Karpas-422 (cell line): ENCODE measurements around the gene FAM120B. TPM values are rescaled to one million over a fixed set of nuclear protein-coding genes. Genes with fewer than 3 reads are reported as not detected.

ENCODE experiments used
- DNase-seq: peaks from one replicate; pipeline ENCODE4 v3.0.0-alpha.2; 2015
- H2AFZ ChIP-seq: fragments of 200-600 bp; sonication (generic); 2 replicates; pipeline ENCODE4 v1.6.1; 2014; ENCODE audit warnings: antibody characterized with exemption, low read length, mixed read lengths
- H3K27ac ChIP-seq: fragments of 200-600 bp; sonication (generic); 2 replicates; pipeline ENCODE4 v1.5.1; 2014; ENCODE audit warnings: mild to moderate bottlenecking, low read length, moderate library complexity
- H3K27me3 ChIP-seq: fragments of 200-600 bp; sonication (generic); 2 replicates; pipeline ENCODE4 v1.6.1; 2014; ENCODE audit warnings: low read length, mixed read lengths
- H3K36me3 ChIP-seq: fragments of 200-600 bp; sonication (generic); 2 replicates; pipeline ENCODE4 v1.6.1; 2014; ENCODE audit warnings: low read length, mixed read lengths; ENCODE audit not compliant: insufficient read depth
- H3K4me1 ChIP-seq: fragments of 200-600 bp; sonication (generic); 2 replicates; pipeline ENCODE4 v1.6.1; 2014; ENCODE audit warnings: mild to moderate bottlenecking, low read length, mixed read lengths
- H3K4me2 ChIP-seq: fragments of 200-600 bp; sonication (generic); 2 replicates; pipeline ENCODE4 v1.6.1; 2014; ENCODE audit warnings: low read length, low read depth, mild to moderate bottlenecking; ENCODE audit not compliant: poor library complexity, severe bottlenecking
- H3K4me3 ChIP-seq: fragments of 200-600 bp; sonication (generic); 2 replicates; pipeline ENCODE4 v1.5.1; 2014; ENCODE audit warnings: mild to moderate bottlenecking, antibody characterized with exemption, low read length, mixed read lengths
- H3K79me2 ChIP-seq: fragments of 200-600 bp; sonication (generic); 2 replicates; pipeline ENCODE4 v1.6.1; 2014; ENCODE audit warnings: mild to moderate bottlenecking, low read length, mixed read lengths
- H3K9ac ChIP-seq: fragments of 200-600 bp; sonication (generic); 2 replicates; pipeline ENCODE4 v1.6.0; 2014; ENCODE audit warnings: low read length
- H3K9me2 ChIP-seq: fragments of 200-600 bp; sonication (generic), shearing (Covaris generic); replicated peaks from 2 replicates; pipeline ENCODE4 v1.6.0; 2014; ENCODE audit warnings: mild to moderate bottlenecking, low read length, moderate library complexity; ENCODE audit not compliant: insufficient read depth
- H3K9me3 ChIP-seq: fragments of 300-700, 200-600 bp; sonication (generic); 2 replicates; pipeline ENCODE4 v1.6.1; 2014; ENCODE audit warnings: low read length, mixed read lengths
- H4K20me1 ChIP-seq: fragments of 200-600 bp; sonication (generic); 2 replicates; pipeline ENCODE4 v1.6.1; 2014; ENCODE audit warnings: mild to moderate bottlenecking, antibody characterized with exemption, low read length, low read depth; ENCODE audit not compliant: insufficient read depth
- total RNA-seq: library from RNA; depleted of rRNA; stranded (reverse); fragments of >200 nt; shearing (Covaris generic); gene quantifications from 2 replicates; pipeline ENCODE4 v1.2.3, GENCODE V29; 2014; ENCODE audit warnings: low replicate concordance

FAM120B gene
- total RNA-seq, 1 experiment from 2014 or later: 32.1 TPM

- H3K27me3 ChIP-seq: no peaks in the 10 kb centered on the region
- no peak overlapping the region for H3K4me2 ChIP-seq
- H3K9ac ChIP-seq: no peak overlapping the region
- DNase-seq: no peak
- H3K9me2 ChIP-seq: no peaks in the 10 kb centered on the region
- no peaks in the 10 kb centered on the region for H4K20me1 ChIP-seq
- no peaks in the 10 kb centered on the region for H3K9me3 ChIP-seq
- no peaks in the 10 kb centered on the region for H3K79me2 ChIP-seq
- H3K4me3 ChIP-seq: no peak overlapping the region
- H3K27ac ChIP-seq: no peak overlapping the region
- H2AFZ ChIP-seq: no peak overlapping the region
- no peaks in the 10 kb centered on the region for H3K4me1 ChIP-seq
- H3K36me3 ChIP-seq: no peaks in the 10 kb centered on the region
These were observed 137.6 kb downstream of the FAM120B start for GRCh38 chr6:170444056-170444591.

- Histone ChIP-seq H3K79me2 (no peaks in the 10 kb centered on the region), H3K4me3 (no peak overlapping the region), H3K27me3 (no peaks in the 10 kb centered on the region), H3K36me3 (no peaks in the 10 kb centered on the region), H4K20me1 (no peaks in the 10 kb centered on the region), H3K4me1 (no peaks in the 10 kb centered on the region), H3K9me3 (no peaks in the 10 kb centered on the region), H3K9ac (no peak overlapping the region), H3K9me2 (no peaks in the 10 kb centered on the region), H2AFZ (no peak overlapping the region), H3K4me2 (no peak overlapping the region), H3K27ac (no peak overlapping the region)
- DNase-seq: no peak
These were observed 138.3 kb downstream of the FAM120B start for GRCh38 chr6:170444811-170445211.

- Histone ChIP-seq H3K4me1 (no peaks in the 10 kb centered on the region), H3K36me3 (no peaks in the 10 kb centered on the region), H3K9me2 (no peaks in the 10 kb centered on the region), H3K79me2 (no peaks in the 10 kb centered on the region), H2AFZ (no peak overlapping the region), H3K4me3 (no peak overlapping the region), H3K9ac (no peak overlapping the region), H3K9me3 (no peaks in the 10 kb centered on the region), H4K20me1 (no peaks in the 10 kb centered on the region), H3K27me3 (no peaks in the 10 kb centered on the region), H3K4me2 (no peak overlapping the region), H3K27ac (no peak overlapping the region)
- DNase-seq: no peak
These were observed 138.9 kb downstream of the FAM120B start for GRCh38 chr6:170445487-170445886.

GRCh38 chr6:170445971-170446370 lies 139.4 kb downstream of the FAM120B start:
- H3K9ac ChIP-seq: no peak overlapping the region

GRCh38 chr6:170446841-170447560 lies 140.4 kb downstream of the FAM120B start:
- no peak overlapping the region for H3K9ac ChIP-seq
- DNase-seq: peak; percentile 12
- H3K79me2 ChIP-seq: no peaks in the 10 kb centered on the region
- H3K27me3 ChIP-seq: no peaks in the 10 kb centered on the region
- H3K9me2 ChIP-seq: no peaks in the 10 kb centered on the region
- H3K36me3 ChIP-seq: no peaks in the 10 kb centered on the region
- H3K27ac ChIP-seq: no peak overlapping the region
- no peaks in the 10 kb centered on the region for H4K20me1 ChIP-seq
- no peaks in the 10 kb centered on the region for H3K4me1 ChIP-seq
- no peaks in the 10 kb centered on the region for H3K9me3 ChIP-seq
- no peak overlapping the region for H3K4me3 ChIP-seq
- H3K4me2 ChIP-seq: no peak overlapping the region
- H2AFZ ChIP-seq: no peak overlapping the region

More at GRCh38 chr6:170445971-170446370, 139.4 kb downstream of the FAM120B start:
- no peaks in the 10 kb centered on the region for H3K27me3 ChIP-seq
- no peaks in the 10 kb centered on the region for H4K20me1 ChIP-seq
- no peak overlapping the region for H3K4me3 ChIP-seq
- H2AFZ ChIP-seq: no peak overlapping the region
- no peaks in the 10 kb centered on the region for H3K4me1 ChIP-seq
- H3K9me2 ChIP-seq: no peaks in the 10 kb centered on the region
- H3K79me2 ChIP-seq: no peaks in the 10 kb centered on the region
- no peaks in the 10 kb centered on the region for H3K9me3 ChIP-seq
- H3K27ac ChIP-seq: no peak overlapping the region
- H3K36me3 ChIP-seq: no peaks in the 10 kb centered on the region
- no peak for DNase-seq
- H3K4me2 ChIP-seq: no peak overlapping the region

GRCh38 chr6:170447561-170447930 lies 141.0 kb downstream of the FAM120B start:
- no peaks in the 10 kb centered on the region for H3K79me2 ChIP-seq
- H3K4me3 ChIP-seq: no peak overlapping the region

GRCh38 chr6:170448317-170448716 lies 141.8 kb downstream of the FAM120B start:
- no peaks in the 10 kb centered on the region for H3K36me3 ChIP-seq
- H3K27me3 ChIP-seq: no peaks in the 10 kb centered on the region
- H3K9me3 ChIP-seq: no peaks in the 10 kb centered on the region
- H3K4me3 ChIP-seq: no peak overlapping the region
- no peak overlapping the region for H3K4me2 ChIP-seq
- peak; percentile 21 for DNase-seq
- no peaks in the 10 kb centered on the region for H4K20me1 ChIP-seq
- H3K79me2 ChIP-seq: no peaks in the 10 kb centered on the region
- H3K9me2 ChIP-seq: no peaks in the 10 kb centered on the region
- no peaks in the 10 kb centered on the region for H3K4me1 ChIP-seq
- H3K9ac ChIP-seq: no peak overlapping the region
- H2AFZ ChIP-seq: no peak overlapping the region
- no peak overlapping the region for H3K27ac ChIP-seq

More at GRCh38 chr6:170447561-170447930, 141.0 kb downstream of the FAM120B start:
- no peak overlapping the region for H3K9ac ChIP-seq
- H3K9me3 ChIP-seq: no peaks in the 10 kb centered on the region
- H3K36me3 ChIP-seq: no peaks in the 10 kb centered on the region
- H3K4me1 ChIP-seq: no peaks in the 10 kb centered on the region
- H2AFZ ChIP-seq: no peak overlapping the region
- no peaks in the 10 kb centered on the region for H3K27me3 ChIP-seq
- no peaks in the 10 kb centered on the region for H4K20me1 ChIP-seq
- H3K4me2 ChIP-seq: no peak overlapping the region
- no peak overlapping the region for H3K27ac ChIP-seq
- H3K9me2 ChIP-seq: no peaks in the 10 kb centered on the region
- DNase-seq: peak; percentile 15

GRCh38 chr6:170448751-170449630 lies 142.4 kb downstream of the FAM120B start:
- Histone ChIP-seq H4K20me1 (no peaks in the 10 kb centered on the region), H3K79me2 (no peaks in the 10 kb centered on the region), H3K9me2 (no peaks in the 10 kb centered on the region), H3K4me3 (no peak overlapping the region), H3K4me2 (no peak overlapping the region), H3K36me3 (no peaks in the 10 kb centered on the region), H3K27me3 (no peaks in the 10 kb centered on the region), H3K4me1 (no peaks in the 10 kb centered on the region), H3K27ac (no peak overlapping the region), H2AFZ (no peak overlapping the region), H3K9ac (no peak overlapping the region), H3K9me3 (no peaks in the 10 kb centered on the region)
- no peak for DNase-seq
